ENCODE results near the gene ST3GAL5.
"Not testable (repeated sequence)": the region's sequence is repeated elsewhere in the genome, so short reads cannot be mapped to it uniquely, and the experiment has no call there.

Gene ST3GAL5

DNA sequence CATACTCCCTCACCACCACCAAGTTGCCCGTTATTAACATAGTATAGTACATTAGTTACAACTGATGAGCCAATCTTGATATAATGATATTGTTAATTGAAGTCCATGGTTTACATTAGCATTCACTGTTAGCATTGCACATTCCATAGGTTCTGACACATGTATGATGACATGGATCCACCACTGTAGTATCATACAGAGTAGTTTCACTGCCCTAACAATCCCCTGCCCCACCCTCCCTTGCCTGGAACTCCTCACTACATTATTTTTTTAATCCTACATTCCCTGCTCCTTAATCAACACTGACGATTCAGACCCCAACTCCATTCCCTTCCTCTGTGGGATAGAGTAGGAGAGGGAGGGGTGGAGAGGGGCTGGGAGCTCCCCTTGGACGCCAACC is 20.2 kb upstream of the ST3GAL5 start:
- H3K4me3 ChIP-seq, result no peak overlapping the region
- H3K27me3 ChIP-seq (ENCODE audit: low read depth), result peaks cover 10% of the 10 kb centered on the region
- H3K9me3 ChIP-seq, result no peaks in the 10 kb centered on the region
- in situ Hi-C loops (cut with MboI; ENCODE audit: low sequenced_read_pairs), result no loop called here
- no peaks in the 10 kb centered on the region for H3K36me3 ChIP-seq (replicated peaks)
- DNase-seq (ENCODE audit: low spot score in 2 of 2), result no peak
- H3K4me1 ChIP-seq, result peaks cover 14% of the 10 kb centered on the region

GRCh38 chr2:85908506-85908905 is 19.7 kb upstream of the ST3GAL5 start:
- no peaks in the 10 kb centered on the region for H3K36me3 ChIP-seq (replicated peaks)
- H3K4me1 ChIP-seq, result peaks cover 14% of the 10 kb centered on the region
- H3K9me3 ChIP-seq, result no peaks in the 10 kb centered on the region
- H3K4me3 ChIP-seq, result no peak overlapping the region
- peaks cover 10% of the 10 kb centered on the region for H3K27me3 ChIP-seq (ENCODE audit: low read depth)
- in situ Hi-C loops (cut with MboI; ENCODE audit: low sequenced_read_pairs), result no loop called here
- DNase-seq (ENCODE audit: low spot score in 2 of 2), result no peak

DNA sequence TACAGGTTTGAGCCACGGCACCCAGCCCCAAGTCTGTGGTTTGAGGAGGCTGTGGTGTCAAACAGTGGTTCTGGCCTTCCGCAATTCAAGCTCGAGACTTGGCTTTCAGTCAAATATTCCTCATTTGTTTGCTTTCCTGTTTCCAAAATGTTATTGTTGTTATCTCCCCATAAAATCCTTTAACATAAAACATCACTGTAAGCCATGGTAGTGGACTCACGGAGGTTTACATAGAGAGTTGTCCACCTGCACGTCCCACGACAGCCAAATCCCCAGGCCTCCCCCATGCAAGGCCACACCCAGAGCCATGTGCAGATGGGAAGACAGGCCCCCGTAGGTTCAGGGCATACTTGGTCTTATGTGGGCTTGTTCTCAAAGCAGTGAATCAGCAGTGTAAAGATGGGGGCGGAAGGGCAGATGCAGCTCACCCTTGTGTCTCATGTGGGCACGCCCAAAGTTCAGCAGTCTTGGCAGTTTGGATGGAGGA is 18.9 kb upstream of the ST3GAL5 start:
- H3K27me3 ChIP-seq (ENCODE audit: low read depth), result peaks cover 10% of the 10 kb centered on the region
- in situ Hi-C loops (cut with MboI; ENCODE audit: low sequenced_read_pairs), result no loop called here
- peaks cover 11% of the 10 kb centered on the region for H3K4me1 ChIP-seq
- H3K9me3 ChIP-seq, result no peaks in the 10 kb centered on the region
- no peaks in the 10 kb centered on the region for H3K36me3 ChIP-seq (replicated peaks)
- no peak overlapping the region for H3K4me3 ChIP-seq
- DNase-seq (ENCODE audit: low spot score in 2 of 2), result no peak

DNA sequence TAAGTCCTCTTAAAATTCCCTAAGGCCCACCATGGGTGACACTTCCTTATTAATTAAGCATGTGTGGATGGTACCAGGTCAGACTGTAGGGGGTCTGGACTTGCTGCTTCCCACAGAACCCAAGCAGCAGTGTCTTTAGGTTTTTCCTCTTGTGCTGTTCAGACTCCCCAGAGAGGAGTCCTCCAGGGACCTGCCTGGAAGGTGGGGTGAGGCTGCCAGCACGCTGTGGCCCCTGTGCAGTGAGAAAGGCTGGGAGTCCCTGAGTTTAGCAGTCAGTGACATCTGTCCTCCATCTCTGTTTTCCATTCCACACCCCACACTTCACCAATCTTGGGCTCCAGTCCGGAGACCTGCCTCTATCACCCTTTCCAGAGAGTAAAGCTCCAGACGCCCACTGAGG is 18.0 kb upstream of the ST3GAL5 start:
- DNase-seq (ENCODE audit: low spot score in 2 of 2), result no peak
- peaks cover 4% of the 10 kb centered on the region; the same call in 1 of the 2 replicates for H3K4me1 ChIP-seq
- H3K27me3 ChIP-seq (ENCODE audit: low read depth), result peaks cover 10% of the 10 kb centered on the region
- H3K9me3 ChIP-seq, result no peaks in the 10 kb centered on the region
- in situ Hi-C loops (cut with MboI; ENCODE audit: low sequenced_read_pairs), result no loop called here
- H3K4me3 ChIP-seq, result no peak overlapping the region
- no peaks in the 10 kb centered on the region for H3K36me3 ChIP-seq (replicated peaks)

GRCh38 chr2:85905891-85906290 is 17.1 kb upstream of the ST3GAL5 start:
- H3K36me3 ChIP-seq (replicated peaks), result no peaks in the 10 kb centered on the region
- in situ Hi-C loops (cut with MboI; ENCODE audit: low sequenced_read_pairs), result no loop called here
- H3K4me1 ChIP-seq, result no peaks in the 10 kb centered on the region
- H3K27me3 ChIP-seq (ENCODE audit: low read depth), result peaks cover 10% of the 10 kb centered on the region
- H3K4me3 ChIP-seq, result no peak overlapping the region
- DNase-seq (ENCODE audit: low spot score in 2 of 2), result no peak
- no peaks in the 10 kb centered on the region for H3K9me3 ChIP-seq

GRCh38 chr2:85905187-85905666 is 16.4 kb upstream of the ST3GAL5 start:
- in situ Hi-C loops (cut with MboI; ENCODE audit: low sequenced_read_pairs), result no loop called here

DNA sequence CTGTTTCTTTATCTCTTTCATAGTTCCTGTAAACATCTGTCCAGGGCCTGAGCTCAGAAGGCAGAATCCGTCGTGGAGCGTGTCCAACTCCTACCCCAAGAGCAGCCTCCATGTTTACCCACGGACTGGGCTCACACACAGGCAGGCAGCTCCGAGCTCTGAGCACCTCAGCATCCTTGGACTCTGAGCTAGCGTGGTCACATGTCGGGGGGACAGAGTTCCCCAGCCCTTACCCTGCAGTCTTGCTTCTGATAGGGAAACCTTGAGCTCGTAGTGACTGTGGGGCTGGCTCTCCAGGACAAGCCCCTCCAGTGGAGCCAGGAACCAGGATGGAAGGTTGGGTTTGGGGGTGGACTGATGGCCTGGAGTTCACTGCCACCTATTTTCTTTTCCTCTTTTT is 15.1 kb upstream of the ST3GAL5 start:
- in situ Hi-C loops (cut with MboI; ENCODE audit: low sequenced_read_pairs), result no loop called here
- H3K36me3 ChIP-seq (replicated peaks), result no peaks in the 10 kb centered on the region
- H3K27me3 ChIP-seq (ENCODE audit: low read depth), result peaks cover 10% of the 10 kb centered on the region
- no peak for DNase-seq (ENCODE audit: low spot score in 2 of 2)
- H3K4me1 ChIP-seq, result no peaks in the 10 kb centered on the region
- no peak overlapping the region for H3K4me3 ChIP-seq
- no peaks in the 10 kb centered on the region for H3K9me3 ChIP-seq

More at GRCh38 chr2:85905187-85905666, 16.4 kb upstream of the ST3GAL5 start:
- no peaks in the 10 kb centered on the region for H3K36me3 ChIP-seq (replicated peaks)
- H3K4me3 ChIP-seq, result no peak overlapping the region
- H3K27me3 ChIP-seq (ENCODE audit: low read depth), result peaks cover 10% of the 10 kb centered on the region
- no peaks in the 10 kb centered on the region for H3K9me3 ChIP-seq
- no peak for DNase-seq (ENCODE audit: low spot score in 2 of 2)
- H3K4me1 ChIP-seq, result no peaks in the 10 kb centered on the region

GRCh38 chr2:85902496-85902895 is 13.7 kb upstream of the ST3GAL5 start:
- no peak for DNase-seq (ENCODE audit: low spot score in 2 of 2)
- H3K9me3 ChIP-seq, result no peaks in the 10 kb centered on the region
- no peak overlapping the region for H3K4me3 ChIP-seq
- no peaks in the 10 kb centered on the region for H3K36me3 ChIP-seq (replicated peaks)
- in situ Hi-C loops (cut with MboI; ENCODE audit: low sequenced_read_pairs), result no loop called here
- no peaks in the 10 kb centered on the region for H3K4me1 ChIP-seq
- peaks cover 10% of the 10 kb centered on the region for H3K27me3 ChIP-seq (ENCODE audit: low read depth)

GRCh38 chr2:85901155-85901554 is 12.4 kb upstream of the ST3GAL5 start:
- Histone ChIP-seq H3K4me3 (no peak overlapping the region), H3K27me3 (ENCODE audit: low read depth) (peaks cover 10% of the 10 kb centered on the region), H3K4me1 (no peaks in the 10 kb centered on the region), H3K36me3 (replicated peaks) (no peaks in the 10 kb centered on the region), H3K9me3 (no peaks in the 10 kb centered on the region)
- in situ Hi-C loops (cut with MboI; ENCODE audit: low sequenced_read_pairs), result no loop called here
- no peak for DNase-seq (ENCODE audit: low spot score in 2 of 2)

GRCh38 chr2:85900366-85900765 is 11.6 kb upstream of the ST3GAL5 start:
- Histone ChIP-seq H3K27me3 (ENCODE audit: low read depth) (peaks cover 6% of the 10 kb centered on the region), H3K4me3 (no peak overlapping the region), H3K4me1 (no peaks in the 10 kb centered on the region), H3K9me3 (no peaks in the 10 kb centered on the region), H3K36me3 (replicated peaks) (no peaks in the 10 kb centered on the region)
- DNase-seq (ENCODE audit: low spot score in 2 of 2), result no peak
- in situ Hi-C loops (cut with MboI; ENCODE audit: low sequenced_read_pairs), result no loop called here

DNA sequence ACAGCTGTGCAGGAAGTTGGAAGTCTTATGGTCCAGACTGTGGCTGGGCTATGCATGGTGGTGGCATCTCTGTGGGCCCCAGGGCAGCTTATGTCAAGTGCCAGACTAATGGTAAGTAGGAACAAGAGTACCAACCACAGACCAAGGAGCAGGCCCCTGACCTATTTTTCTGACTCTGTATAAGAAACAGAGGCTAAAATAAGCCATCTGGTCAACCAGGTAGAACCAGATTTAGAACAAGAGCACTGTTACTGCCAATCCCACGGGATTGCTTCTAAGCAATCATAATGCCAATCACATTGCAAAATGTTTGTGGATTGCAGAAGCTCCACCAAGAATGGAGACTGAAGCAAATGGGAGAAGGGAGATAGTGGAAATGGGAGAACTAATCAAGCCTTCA is 11.1 kb upstream of the ST3GAL5 start:
- no peak for DNase-seq (ENCODE audit: low spot score in 2 of 2)
- no peaks in the 10 kb centered on the region for H3K4me1 ChIP-seq
- H3K27me3 ChIP-seq (ENCODE audit: low read depth), result 0 out of 2 replicates have a peak, but pooled peaks cover 1% of the 10 kb centered on the region
- no peak overlapping the region for H3K4me3 ChIP-seq
- in situ Hi-C loops (cut with MboI; ENCODE audit: low sequenced_read_pairs), result no loop called here
- no peaks in the 10 kb centered on the region for H3K36me3 ChIP-seq (replicated peaks)
- no peaks in the 10 kb centered on the region for H3K9me3 ChIP-seq

- no peak for DNase-seq (ENCODE audit: low spot score in 2 of 2)
- in situ Hi-C loops (cut with MboI; ENCODE audit: low sequenced_read_pairs), result no loop called here
- H3K36me3 ChIP-seq (replicated peaks), result no peaks in the 10 kb centered on the region
- H3K4me3 ChIP-seq, result no peak overlapping the region
- H3K9me3 ChIP-seq, result no peaks in the 10 kb centered on the region
- no peaks in the 10 kb centered on the region for H3K4me1 ChIP-seq
- H3K27me3 ChIP-seq (ENCODE audit: low read depth), result no peaks in the 10 kb centered on the region
Observed at GRCh38 chr2:85899284-85899683, 10.5 kb upstream of the ST3GAL5 start.

DNA sequence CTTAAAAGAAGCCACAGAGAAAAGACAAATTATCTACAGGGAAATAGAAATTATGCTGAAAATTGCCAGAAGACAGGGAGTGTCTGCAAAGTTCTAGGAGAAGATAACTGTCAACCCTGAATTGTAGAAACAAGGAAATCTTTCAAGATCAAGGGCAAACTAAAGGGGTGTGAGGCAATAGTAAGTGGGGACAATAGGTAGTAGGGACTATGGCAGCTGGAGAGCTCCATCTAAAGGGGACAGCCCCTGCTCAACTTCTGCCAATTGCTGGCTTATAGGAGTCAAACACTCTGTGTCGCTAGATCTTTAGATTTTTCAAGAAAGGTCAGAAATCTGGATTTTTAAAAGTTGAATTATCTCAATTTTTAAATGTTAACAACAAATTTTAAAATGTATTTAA is 10.1 kb upstream of the ST3GAL5 start:
- in situ Hi-C loops (cut with MboI; ENCODE audit: low sequenced_read_pairs), result no loop called here
- H3K36me3 ChIP-seq (replicated peaks), result no peaks in the 10 kb centered on the region

DNA sequence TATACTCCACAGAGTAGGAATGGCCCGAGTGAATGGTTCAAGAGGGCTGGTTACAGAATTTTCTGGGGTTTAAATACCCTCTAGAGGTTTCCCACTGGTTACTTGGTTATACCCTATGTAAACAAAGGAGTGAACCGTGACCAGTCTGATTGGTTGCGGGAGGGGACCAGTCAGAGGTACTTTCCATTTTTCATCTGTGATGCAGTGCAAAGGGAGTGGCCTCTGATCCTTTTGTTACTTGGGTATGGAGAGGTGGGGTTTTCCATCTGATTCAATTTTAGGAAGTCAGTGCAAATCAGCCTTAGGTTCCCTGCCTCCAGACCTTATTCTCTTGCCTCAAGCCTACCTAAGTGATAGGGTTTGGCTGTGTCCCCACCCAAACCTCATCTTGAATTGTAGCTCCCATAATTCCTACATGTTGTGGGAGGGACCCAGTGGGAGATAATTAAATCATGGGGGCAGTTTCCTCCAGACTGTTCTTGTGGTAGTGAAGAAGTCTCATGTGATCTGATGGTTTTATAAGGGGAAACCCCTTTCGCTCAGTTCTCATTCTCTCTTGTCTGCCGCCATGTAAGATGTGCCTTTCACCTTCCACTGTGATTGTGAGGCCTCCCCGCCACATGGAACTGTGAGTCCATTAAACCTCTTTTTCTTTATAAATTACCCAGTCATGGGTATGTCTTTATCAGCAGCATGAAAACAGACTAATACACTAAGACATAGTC is 5.9 kb upstream of the ST3GAL5 start:
- DNase-seq (ENCODE audit: low spot score in 2 of 2); in situ Hi-C loops (cut with MboI; ENCODE audit: low sequenced_read_pairs); H3K36me3 ChIP-seq (replicated peaks); H3K9me3 ChIP-seq; H3K4me1 ChIP-seq; H3K27me3 ChIP-seq (ENCODE audit: low read depth); H3K4me3 ChIP-seq: not testable (repeated sequence)

More for the DNA sequence above, 10.1 kb upstream of the ST3GAL5 start:
- DNase-seq (ENCODE audit: low spot score in 2 of 2), result no peak
- Histone ChIP-seq H3K4me3 (no peak overlapping the region), H3K9me3 (no peaks in the 10 kb centered on the region), H3K4me1 (no peaks in the 10 kb centered on the region), H3K27me3 (ENCODE audit: low read depth) (no peaks in the 10 kb centered on the region)

Data from HAP-1 (cell line).